ENCODE measurements around the gene ATM.

ATM gene

GRCh38 chr11:108222574-108223347 lies at the start of gene ATM, which contains the start of gene NPAT:
Gene ATM (plus strand): TSS chr11:108223067. CDS start chr11:108227625, 4,558 bp downstream.
Gene NPAT (minus strand): TSS chr11:108222638. CDS start chr11:108222536, 102 bp downstream.
- peak; percentile 99 to 100 for DNase-seq

- DNase-seq: no peak
Observed at GRCh38 chr11:108177570-108177969, 45.3 kb upstream of the ATM start.

DNA sequence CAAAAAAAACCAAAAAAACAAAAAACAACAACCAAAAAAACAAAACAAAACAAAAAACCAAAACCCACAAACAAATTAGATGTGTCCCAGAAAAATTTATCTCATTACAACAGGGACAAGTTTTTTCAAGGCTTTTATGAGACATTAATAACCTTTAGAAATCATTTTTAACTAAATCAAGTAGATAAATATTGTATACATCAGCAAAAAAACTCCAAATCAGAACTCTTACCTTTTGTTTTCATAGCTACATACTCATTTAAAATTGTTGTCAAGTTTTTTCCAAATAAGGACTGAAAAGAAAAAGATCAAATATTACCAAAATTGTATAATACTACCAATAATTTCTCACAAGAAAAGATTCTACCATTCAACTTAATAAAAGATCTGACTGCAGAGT lies 29.1 kb upstream of the ATM start:
- no peak for DNase-seq

- no peak for DNase-seq
Observed at GRCh38 chr11:108196901-108197300, 26.0 kb upstream of the ATM start.

DNA sequence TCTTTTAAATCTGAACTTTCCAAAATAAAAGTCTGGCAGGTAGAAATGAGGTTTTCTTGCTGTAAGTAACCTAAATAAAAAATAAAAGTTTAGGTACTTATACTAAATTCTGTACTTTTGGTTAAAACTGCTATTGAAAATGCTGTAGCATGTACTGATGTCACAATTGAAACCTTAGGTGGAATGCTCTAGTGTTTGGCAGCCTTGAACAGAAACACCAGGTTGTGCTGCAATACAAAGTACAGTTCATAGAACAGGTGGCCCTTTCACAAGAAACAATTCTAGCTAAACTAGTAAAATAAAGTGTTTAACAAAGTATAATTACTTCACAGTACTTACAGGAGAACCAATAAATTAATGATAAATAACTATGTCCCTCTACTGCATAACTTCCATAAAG lies 25.5 kb upstream of the ATM start:
- DNase-seq: no peak

DNA sequence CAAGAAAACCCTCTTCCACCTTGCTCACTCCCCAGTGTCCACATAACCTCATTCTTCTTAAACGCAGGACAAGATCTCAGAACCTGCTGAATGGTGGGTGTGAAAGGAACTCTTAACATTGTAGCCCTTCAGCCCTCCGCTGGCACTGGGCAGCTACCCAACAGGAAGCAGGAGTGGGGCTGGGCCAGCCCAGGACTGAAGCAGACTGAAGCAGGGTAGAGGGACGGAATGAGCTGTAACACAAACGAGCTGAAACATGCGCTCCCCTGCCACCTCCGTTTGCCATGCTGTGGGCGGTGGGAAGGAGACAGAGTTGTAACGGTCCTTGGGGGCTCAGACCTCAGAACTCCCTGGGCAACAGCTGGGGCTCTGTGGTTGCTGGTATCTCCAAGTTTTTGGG lies 24.0 kb upstream of the ATM start:
- DNase-seq: no peak

DNA sequence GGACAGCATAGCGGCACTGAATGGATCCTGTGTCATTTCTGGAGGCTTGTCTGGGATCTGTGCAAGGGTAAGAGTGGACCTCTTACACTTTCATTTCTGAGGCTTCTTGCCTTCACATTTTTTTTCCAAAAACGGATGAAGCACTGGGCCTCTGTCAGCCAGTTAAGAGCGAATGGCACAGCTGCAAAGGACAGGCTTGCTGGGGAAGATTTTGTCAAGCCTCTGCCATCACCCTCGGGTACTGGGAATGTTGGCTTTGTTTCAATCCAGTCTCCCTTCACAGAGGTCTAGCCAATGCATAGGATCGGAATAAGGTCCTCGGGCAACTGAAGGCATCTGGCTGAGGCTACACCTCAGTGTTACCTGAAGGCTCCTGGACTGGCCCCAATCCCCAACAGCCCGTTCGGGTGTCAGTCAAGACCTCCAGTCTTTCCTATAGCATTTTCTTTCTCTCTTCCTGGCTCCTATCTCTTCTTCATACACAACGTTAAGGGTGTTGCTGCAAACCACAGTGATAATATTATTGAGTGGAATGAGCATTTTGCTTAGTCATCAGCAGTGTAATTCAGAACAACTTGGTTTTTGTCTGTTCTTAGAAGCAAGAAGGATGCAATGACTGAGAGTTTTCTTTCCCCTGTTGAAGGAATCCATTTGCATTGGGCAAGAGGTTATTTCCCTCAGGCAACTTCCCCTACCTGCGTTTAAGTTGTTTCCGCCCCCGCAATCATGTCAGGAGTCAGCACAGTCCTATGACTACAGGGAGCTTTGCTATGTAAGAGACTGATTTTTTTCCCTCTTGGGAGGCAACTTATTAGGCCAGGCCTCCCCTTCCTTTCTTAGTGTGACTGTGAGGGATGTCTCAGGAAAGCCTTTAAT lies 23.2 kb upstream of the ATM start:
- DNase-seq: peak; percentile 35 to 50

GRCh38 chr11:108203075-108203474 lies 19.8 kb upstream of the ATM start:
- DNase-seq: no peak

DNA sequence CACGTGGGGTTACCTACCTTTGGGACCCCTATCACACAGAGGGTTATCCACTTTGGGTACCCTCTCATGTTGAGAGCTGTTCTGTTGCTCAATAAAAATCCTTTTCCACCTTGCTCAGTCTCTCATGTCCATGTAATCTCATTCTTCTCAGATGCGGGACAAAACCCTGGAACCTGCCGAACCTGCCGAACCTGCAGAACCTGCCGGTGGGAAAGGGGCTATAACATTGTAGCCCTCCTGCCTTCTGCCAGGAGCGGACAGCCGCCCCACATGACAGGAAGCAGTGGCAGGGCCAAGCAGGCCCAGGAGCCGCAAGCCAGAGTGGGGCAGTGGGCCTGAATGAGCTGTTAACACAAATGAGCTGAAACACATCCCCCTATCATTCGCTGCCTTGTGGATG lies 18.5 kb upstream of the ATM start:
- DNase-seq: no peak

GRCh38 chr11:108204929-108205499 lies 17.9 kb upstream of the ATM start:
- DNase-seq: no peak

DNA sequence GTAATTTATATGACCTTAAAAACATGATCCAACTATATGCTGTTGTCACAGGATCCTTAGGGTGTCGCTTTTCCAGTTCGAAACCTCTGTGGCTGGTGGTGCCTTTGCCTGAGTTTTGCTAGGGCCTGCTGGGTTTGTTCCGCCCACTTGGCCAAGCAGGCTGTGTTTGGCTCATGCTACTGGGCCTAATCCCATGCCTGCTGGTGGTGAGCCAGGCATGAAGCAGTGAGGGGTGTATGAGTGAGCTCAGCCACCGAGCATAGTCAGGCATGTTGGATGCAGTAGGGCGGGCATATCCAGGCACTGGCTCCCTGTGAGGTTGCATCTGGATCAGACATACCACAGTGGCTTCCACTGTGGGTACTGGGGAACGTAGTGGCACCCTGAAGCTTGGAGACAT lies 16.7 kb upstream of the ATM start:
- no peak for DNase-seq

DNA sequence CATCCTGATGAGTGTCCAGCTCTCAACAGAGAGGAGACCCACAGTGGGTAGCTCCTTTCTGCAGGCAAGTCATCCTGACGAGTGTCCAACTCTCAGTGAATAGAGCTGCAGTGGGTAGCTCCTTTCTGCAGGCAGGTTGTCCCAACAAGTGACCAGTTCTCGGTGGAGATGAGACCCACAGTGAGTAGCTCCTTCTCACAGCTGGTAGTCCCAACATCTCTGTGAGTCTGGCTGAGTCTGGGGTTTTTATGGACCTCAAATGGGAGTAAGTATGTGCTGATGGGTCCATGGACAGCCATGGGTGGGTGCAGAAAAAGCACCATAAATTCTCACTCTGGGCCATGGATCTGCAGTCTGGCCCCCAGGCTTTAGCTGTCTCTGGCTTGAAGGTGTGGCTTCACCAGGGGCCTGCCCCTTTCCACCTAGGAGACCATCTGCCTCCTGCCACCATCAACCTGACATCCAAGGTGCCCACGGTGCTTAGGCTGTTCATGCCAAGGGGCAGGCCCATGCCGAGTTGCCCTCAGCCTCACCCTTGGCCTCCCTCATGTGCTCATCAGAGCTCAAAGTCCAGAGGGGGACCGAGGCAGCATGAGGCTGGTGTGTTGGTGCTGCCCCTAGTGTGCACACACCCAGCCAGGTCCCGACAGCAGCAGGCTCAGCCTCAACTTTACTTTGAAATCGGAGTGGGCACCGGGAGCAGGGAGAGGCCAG lies 15.7 kb upstream of the ATM start:
- no peak for DNase-seq

DNA sequence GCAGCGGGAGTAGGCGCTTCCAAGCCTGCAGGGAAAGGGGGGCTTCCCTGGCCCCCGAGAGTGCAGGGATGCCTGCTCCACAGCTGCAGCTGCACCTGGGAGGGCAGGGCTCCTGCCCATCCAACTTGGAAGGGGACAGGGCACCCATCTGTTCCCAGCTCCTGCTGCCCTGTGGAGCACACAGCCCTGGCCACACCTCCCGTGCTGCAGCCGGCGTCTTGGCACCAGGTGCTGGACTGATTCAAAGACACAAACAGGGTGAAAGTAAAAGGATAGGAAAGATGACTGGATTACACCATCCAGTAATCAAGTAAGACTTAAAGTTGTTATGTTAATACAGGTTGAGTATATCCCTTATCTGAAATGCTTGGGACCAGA lies 15.2 kb upstream of the ATM start:
- no peak for DNase-seq

DNA sequence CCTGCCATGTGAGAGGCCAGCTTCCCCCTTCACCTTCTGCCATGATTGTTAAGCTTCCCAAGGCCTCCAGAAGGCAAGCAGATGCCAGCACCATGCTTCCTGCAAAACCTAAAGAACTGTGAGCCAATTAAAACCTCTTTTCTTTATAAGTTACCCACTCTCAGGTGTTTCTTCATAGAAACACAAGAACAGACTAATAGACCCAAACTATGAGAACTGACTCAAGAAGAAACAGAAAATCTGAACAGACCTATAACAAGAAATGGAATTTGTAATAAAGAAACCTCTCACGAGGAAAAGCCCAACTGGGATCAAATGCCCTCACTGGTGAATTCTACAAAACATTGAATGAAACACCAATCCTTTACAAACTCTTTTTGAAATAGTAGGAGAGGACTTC lies 12.4 kb upstream of the ATM start:
- DNase-seq: no peak

- no peak for DNase-seq
Observed at GRCh38 chr11:108213784-108214183, 9.1 kb upstream of the ATM start.

GRCh38 chr11:108216988-108217387 lies 5.9 kb upstream of the ATM start:
- DNase-seq: peak in 1 of 2 donors; percentile 25

- DNase-seq: no peak
Observed at GRCh38 chr11:108218455-108218854, 4.4 kb upstream of the ATM start.

- DNase-seq: no peak
Observed at GRCh38 chr11:108218912-108219783, 3.7 kb upstream of the ATM start.

DNA sequence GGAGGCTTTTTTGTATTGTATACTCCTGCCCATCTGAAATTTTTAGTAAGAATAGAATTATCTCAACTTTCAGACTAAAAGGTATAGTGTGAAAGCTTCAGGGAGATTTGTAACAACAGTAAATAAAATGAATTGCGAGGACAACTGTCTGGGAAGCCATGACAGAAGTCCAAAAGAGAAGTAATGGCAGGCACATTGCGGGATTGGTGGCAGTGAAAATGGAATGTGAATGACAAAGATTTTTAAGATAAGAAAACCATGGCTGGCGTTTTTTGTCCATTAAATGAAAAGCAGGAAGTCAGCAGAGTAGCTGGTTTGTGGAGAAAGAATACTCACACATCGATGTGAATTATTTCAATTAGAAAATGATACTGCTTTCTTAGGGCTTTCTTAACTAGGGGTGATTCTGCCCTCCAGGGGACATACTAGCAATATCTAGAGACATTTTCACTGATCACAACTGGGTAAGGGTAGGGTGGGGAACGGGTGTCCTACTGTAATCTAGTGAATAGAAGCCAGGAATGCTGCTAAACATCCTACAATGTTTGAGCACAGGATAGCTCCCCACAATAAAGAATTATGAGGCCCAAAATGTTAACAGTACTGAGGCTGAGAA lies 2.0 kb upstream of the ATM start:
- peak in 1 of 2 donors; percentile 15 for DNase-seq

DNA sequence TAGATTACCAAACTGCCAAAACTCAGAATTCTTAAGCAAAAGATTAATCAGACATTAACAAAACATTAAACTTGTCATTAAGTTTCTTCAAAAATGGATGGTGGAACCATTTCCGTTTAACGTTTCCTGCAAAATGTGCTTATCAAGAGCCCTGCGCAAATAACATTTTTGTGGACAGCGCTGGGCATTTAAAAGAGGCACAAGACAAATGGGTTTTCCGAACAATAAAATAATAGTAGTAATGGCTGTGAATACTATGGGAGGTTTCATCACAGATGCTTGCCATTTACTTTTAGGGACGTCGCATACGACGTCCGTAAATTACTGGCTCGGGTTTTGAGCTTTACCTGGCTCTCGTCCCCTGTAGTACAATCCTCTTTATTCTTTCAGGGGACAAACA lies 1.5 kb upstream of the ATM start:
- DNase-seq: peak in 1 of 2 donors; percentile 22

DNA sequence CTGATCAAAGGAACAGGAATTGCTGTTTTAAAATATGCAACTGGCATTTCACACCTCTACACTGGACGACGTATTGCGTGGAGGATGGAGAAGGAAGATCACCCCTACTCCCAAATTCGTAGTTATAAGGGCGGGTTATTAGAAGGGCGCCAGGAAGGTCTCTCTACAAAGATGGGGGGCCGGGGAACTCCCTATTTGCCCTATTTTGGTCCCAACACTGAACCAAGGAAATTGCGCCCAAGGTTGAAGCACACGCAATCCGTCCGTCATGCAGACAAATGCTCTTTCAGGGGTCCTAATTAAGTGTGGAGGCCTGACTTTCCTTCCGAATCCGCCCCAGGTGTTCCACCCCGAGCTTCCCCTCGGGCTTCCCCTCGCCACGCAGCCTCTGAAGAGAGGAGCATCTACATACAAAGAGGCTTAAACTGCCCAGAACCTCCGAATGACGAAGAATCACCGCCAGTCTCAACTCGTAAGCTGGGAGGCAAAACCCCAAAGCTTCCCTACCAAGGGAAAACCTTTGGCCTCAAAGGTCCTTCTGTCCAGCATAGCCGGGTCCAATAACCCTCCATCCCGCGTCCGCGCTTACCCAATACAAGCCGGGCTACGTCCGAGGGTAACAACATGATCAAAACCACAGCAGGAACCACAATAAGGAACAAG lies 825 bp upstream of the ATM start:
- DNase-seq: peak in 1 of 2 donors; percentile 61
